ENCODE data around the gene MDN1. TPM values are rescaled to one million over a fixed set of nuclear protein-coding genes. Genes with fewer than 3 reads are reported as not detected.
"Not testable (repeated sequence)": the region's sequence is repeated elsewhere in the genome, so short reads cannot be mapped to it uniquely, and the experiment has no call there.

Gene MDN1
- total RNA-seq, 1 experiment from 2014 or later, result 15.3 TPM

GRCh38 chr6:89826029-89826528, 6.5 kb upstream of the MDN1 start:
- DNase-seq (ENCODE audit: low spot score), result no peak

GRCh38 chr6:89818977-89819335, 638 bp downstream of the MDN1 start:
- peak; percentile 13 for DNase-seq (ENCODE audit: low spot score)

- no peak for DNase-seq (ENCODE audit: low spot score)
Observed at GRCh38 chr6:89817481-89817880, 2.1 kb downstream of the MDN1 start.

- not testable (repeated sequence) for DNase-seq (ENCODE audit: low spot score)
Observed at GRCh38 chr6:89813422-89813821, 6.2 kb downstream of the MDN1 start.

- DNase-seq (ENCODE audit: low spot score), result no peak
Observed at GRCh38 chr6:89807581-89807980, 12.0 kb downstream of the MDN1 start.

GRCh38 chr6:89805814-89806371, 13.7 kb downstream of the MDN1 start:
- DNase-seq (ENCODE audit: low spot score), result no peak

GRCh38 chr6:89803271-89803670, 16.3 kb downstream of the MDN1 start:
- DNase-seq (ENCODE audit: low spot score), result no peak

GRCh38 chr6:89799756-89800155, 19.8 kb downstream of the MDN1 start:
- DNase-seq (ENCODE audit: low spot score), result no peak

- no peak for DNase-seq (ENCODE audit: low spot score)
Observed at GRCh38 chr6:89799096-89799495, 20.5 kb downstream of the MDN1 start.

GRCh38 chr6:89797317-89797716, 22.3 kb downstream of the MDN1 start:
- peak; percentile 79 for DNase-seq (ENCODE audit: low spot score)

GRCh38 chr6:89794324-89794723, 25.3 kb downstream of the MDN1 start:
- DNase-seq (ENCODE audit: low spot score), result no peak

- DNase-seq (ENCODE audit: low spot score), result no peak
Observed at GRCh38 chr6:89793586-89793985, 26.0 kb downstream of the MDN1 start.

- DNase-seq (ENCODE audit: low spot score), result peak; percentile 18
Observed at GRCh38 chr6:89792881-89793280, 26.7 kb downstream of the MDN1 start.

GRCh38 chr6:89790403-89790802, 29.2 kb downstream of the MDN1 start:
- DNase-seq (ENCODE audit: low spot score), result no peak

GRCh38 chr6:89789980-89790379, 29.6 kb downstream of the MDN1 start:
- no peak for DNase-seq (ENCODE audit: low spot score)

- no peak for DNase-seq (ENCODE audit: low spot score)
Observed at GRCh38 chr6:89787660-89788328, 31.8 kb downstream of the MDN1 start.

GRCh38 chr6:89786970-89787369, 32.6 kb downstream of the MDN1 start:
- DNase-seq (ENCODE audit: low spot score), result no peak

GRCh38 chr6:89784838-89785237, 34.8 kb downstream of the MDN1 start:
- no peak for DNase-seq (ENCODE audit: low spot score)

- DNase-seq (ENCODE audit: low spot score), result not testable (repeated sequence)
Observed at GRCh38 chr6:89783293-89783692, 36.3 kb downstream of the MDN1 start.

GRCh38 chr6:89782222-89782621, 37.4 kb downstream of the MDN1 start:
- DNase-seq (ENCODE audit: low spot score), result no peak

- DNase-seq (ENCODE audit: low spot score), result no peak
Observed at GRCh38 chr6:89781070-89782034, 38.2 kb downstream of the MDN1 start.

- DNase-seq (ENCODE audit: low spot score), result no peak
Observed at GRCh38 chr6:89777455-89777854, 42.1 kb downstream of the MDN1 start.

Data from A172 (cell line).